ENCODE results near the gene RIC8A. TPM values are rescaled to one million over a fixed set of nuclear protein-coding genes. Genes with fewer than 3 reads are reported as not detected.

RIC8A gene
- total and polyA plus RNA-seq, 9 of the 15 experiments (the other 6 are each of a cell fraction or from before 2014, with no cell fraction given) = 10.7 to 108 (median 72.1) TPM

- TF ChIP-seq PHF8 (IDR thresholded peaks at IDR 0.05; ENCODE audit: borderline replicate concordance, low read length) (peak; percentile 82; the same call in 1 of the 2 replicates), HBP1 (CRISPR knock-in tag; IDR thresholded peaks at IDR 0.05) (no peak), CHD1 (IDR thresholded peaks at IDR 0.05; ENCODE audit: low read length) (peak; percentile 7), SMC3 (conservative IDR thresholded peaks at IDR 0.05; ENCODE audit: insufficient read depth, low read depth, low read length) (no peak), PURB (CRISPR knock-in tag; IDR thresholded peaks at IDR 0.05; ENCODE audit: low read depth) (no peak), ZNF655 (CRISPR knock-in tag; IDR thresholded peaks at IDR 0.05) (no peak), POLR2B (IDR thresholded peaks at IDR 0.05; ENCODE audit: low read depth, partially characterized antibody) (peak; percentile 67), ARHGAP35 (IDR thresholded peaks at IDR 0.05; ENCODE audit: partially characterized antibody) (no peak), ZNF431 (CRISPR knock-in tag; IDR thresholded peaks at IDR 0.05) (peak; percentile 46; the same call in 1 of the 2 replicates), ZNF133 (CRISPR knock-in tag; IDR thresholded peaks at IDR 0.05) (no peak), NR1H2 (CRISPR knock-in tag; IDR thresholded peaks at IDR 0.05) (0 out of 2 replicates have a peak, but pooled peaks have one; percentile 55), IRF2 (CRISPR knock-in tag; IDR thresholded peaks at IDR 0.05) (no peak), SIN3A (IDR thresholded peaks at IDR 0.05; ENCODE audit: borderline replicate concordance in 2 of 2, control insufficient read depth in 1 of 2, low read depth in 2 of 2, low read length in 2 of 2) (peak; percentile 90 to 95), SRSF9 (IDR thresholded peaks at IDR 0.05; ENCODE audit: borderline replicate concordance, low read depth, low read length) (no peak), ZNF217 (CRISPR knock-in tag; IDR thresholded peaks at IDR 0.05) (no peak), ZBTB11 (CRISPR knock-in tag; IDR thresholded peaks at IDR 0.05) (peak; percentile 75 to 97 (median 84); a peak in 5 of 6 replicates), ATF2 (CRISPR knock-in tag; IDR thresholded peaks at IDR 0.05) (no peak), TGIF2 (CRISPR knock-in tag; IDR thresholded peaks at IDR 0.05) (peak; percentile 70; the same call in 1 of the 2 replicates)
These were observed 29.6 kb downstream of the RIC8A start, which contains the start of gene PSMD13 (continued) for GRCh38 chr11:236774-237767.
